Vein endothelial cell (primary cell): ENCODE results near the gene PTPRZ1. TPM values are rescaled to one million over a fixed set of nuclear protein-coding genes. Genes with fewer than 3 reads are reported as not detected.

Source experiments
- small RNA-seq: library from RNA; depleted of rRNA; stranded (forward); fragments of <200 nt; gene quantifications from one replicate; pipeline ENCODE3, GENCODE V24; 2012
- total RNA-seq: library from RNA; depleted of rRNA; stranded (reverse); fragments of >200 nt; gene quantifications from 2 replicates; pipeline ENCODE4 v1.2.3, GENCODE V29; 2012

PTPRZ1 gene
- total RNA-seq: not detected in 2 replicates

DNA sequence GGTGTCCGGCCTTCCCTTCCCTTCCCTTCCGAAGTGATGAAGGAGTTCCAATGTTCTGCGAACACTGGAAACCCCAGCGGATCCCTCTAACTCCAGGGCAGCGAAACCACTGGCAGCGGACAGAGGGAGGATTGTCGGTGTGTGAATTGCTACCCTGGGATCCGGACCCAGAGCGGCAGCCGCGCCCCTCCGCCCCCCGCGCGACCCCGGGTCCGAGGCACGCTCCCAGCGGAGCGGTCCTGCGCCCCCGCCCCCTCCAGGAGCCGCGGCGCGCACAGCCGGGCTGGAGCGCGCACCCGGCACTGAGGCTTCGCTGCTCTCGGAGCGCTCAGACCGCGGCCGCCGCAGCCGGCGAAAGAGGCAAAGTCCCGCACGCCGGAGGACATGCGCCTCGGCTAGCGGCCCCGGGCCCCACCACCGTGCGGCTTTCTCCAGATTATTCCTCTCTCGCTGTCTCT, at the start of gene PTPRZ1:
TSS of gene PTPRZ1 (plus strand) at position 331 of the 458 bp plus-strand sequence. CDS start 339 bp downstream, outside the sequence.

Small RNAs within 50 kb of the gene (small RNA-seq; reads per million reads assigned to genes)
- gene RNU7-154P: not detected
